HEK293 (cell line): ENCODE data around the gene TUT4.

Experiments
- PRDM1 ChIP-seq: fragments of 450-650 bp; formaldehyde crosslinking; IDR thresholded peaks from 2 replicates; pipeline ENCODE4; 2016; ENCODE audit warnings: missing biosample characterization, missing genetic modification characterization
- SP2 ChIP-seq: fragments of 450-650 bp; formaldehyde crosslinking; IDR thresholded peaks from 2 replicates; pipeline ENCODE4 v1.5.1; 2016; ENCODE audit warnings: missing biosample characterization, missing genetic modification characterization
- ZNF510 ChIP-seq: fragments of 450-650 bp; formaldehyde crosslinking; IDR thresholded peaks from 2 replicates; pipeline ENCODE4 v1.5.1; 2018; ENCODE audit warnings: mild to moderate bottlenecking, missing genetic modification characterization, missing biosample characterization; ENCODE audit not compliant: insufficient replicate concordance
- ZNF585B ChIP-seq: fragments of 450-650 bp; formaldehyde crosslinking; IDR thresholded peaks from 2 replicates; pipeline ENCODE4 v1.5.1; 2016; ENCODE audit warnings: missing biosample characterization, missing genetic modification characterization
- ZNF707 ChIP-seq: fragments of 450-650 bp; formaldehyde crosslinking; IDR thresholded peaks from 2 replicates; pipeline ENCODE4 v1.5.1; 2016; ENCODE audit warnings: missing biosample characterization, missing genetic modification characterization
- ZSCAN5A ChIP-seq: fragments of 450-650 bp; formaldehyde crosslinking; IDR thresholded peaks from 2 replicates; pipeline ENCODE4 v1.5.1; 2016; ENCODE audit warnings: missing biosample characterization, missing genetic modification characterization
- TF ChIP-seq, protein P1 (sequence below): fragments of 450-650 bp; formaldehyde crosslinking; IDR thresholded peaks from 2 replicates; pipeline ENCODE4 v1.5.1; 2016; ENCODE audit warnings: missing biosample characterization, missing genetic modification characterization

DNA sequence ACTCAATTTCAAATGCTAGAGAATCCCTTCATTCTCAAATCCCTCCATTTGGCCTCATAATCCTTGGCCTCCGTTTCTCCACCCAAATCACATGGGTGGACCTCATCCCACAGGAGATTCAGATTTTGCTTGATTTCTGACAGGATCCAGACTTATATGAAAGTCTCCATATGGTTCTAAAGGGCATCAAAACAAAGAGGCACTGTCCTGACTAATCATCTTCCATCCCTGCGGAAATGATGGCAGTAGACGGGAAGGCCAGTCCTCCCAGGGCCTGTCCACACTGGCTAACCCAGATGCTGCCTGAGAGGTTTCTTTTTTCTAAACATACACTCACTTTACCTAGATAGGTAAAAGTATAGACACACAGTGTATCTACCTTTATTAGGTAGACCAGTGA is 167.5 kb downstream of the TUT4 start:
- TF ChIP-seq PRDM1 (tag by site-specific recombination) (no peak), ZSCAN5A (tag by site-specific recombination) (no peak), ZNF707 (tag by site-specific recombination) (no peak), ZNF510 (no peak), ZNF585B (tag by site-specific recombination) (no peak), SP2 (tag by site-specific recombination) (no peak)
- TF ChIP-seq, protein P1, sequence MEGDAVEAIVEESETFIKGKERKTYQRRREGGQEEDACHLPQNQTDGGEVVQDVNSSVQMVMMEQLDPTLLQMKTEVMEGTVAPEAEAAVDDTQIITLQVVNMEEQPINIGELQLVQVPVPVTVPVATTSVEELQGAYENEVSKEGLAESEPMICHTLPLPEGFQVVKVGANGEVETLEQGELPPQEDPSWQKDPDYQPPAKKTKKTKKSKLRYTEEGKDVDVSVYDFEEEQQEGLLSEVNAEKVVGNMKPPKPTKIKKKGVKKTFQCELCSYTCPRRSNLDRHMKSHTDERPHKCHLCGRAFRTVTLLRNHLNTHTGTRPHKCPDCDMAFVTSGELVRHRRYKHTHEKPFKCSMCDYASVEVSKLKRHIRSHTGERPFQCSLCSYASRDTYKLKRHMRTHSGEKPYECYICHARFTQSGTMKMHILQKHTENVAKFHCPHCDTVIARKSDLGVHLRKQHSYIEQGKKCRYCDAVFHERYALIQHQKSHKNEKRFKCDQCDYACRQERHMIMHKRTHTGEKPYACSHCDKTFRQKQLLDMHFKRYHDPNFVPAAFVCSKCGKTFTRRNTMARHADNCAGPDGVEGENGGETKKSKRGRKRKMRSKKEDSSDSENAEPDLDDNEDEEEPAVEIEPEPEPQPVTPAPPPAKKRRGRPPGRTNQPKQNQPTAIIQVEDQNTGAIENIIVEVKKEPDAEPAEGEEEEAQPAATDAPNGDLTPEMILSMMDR (tag by site-specific recombination), result no peak
